A549 treated with RU486 at 1 μM for 4 hours (cell line): ENCODE results near the gene FBLL1. TPM values are rescaled to one million over a fixed set of nuclear protein-coding genes. Genes with fewer than 3 reads are reported as not detected.

Experiments
- total RNA-seq: library from RNA; stranded (reverse); fragments of 200-300 nt; extraction: Qiagen RNA extraction; gene quantifications from 5 replicates; pipeline ENCODE4 v1.2.3, GENCODE V29; 2022; ENCODE audit warnings: low read depth

Gene FBLL1
- total RNA-seq, result 0.06 to 0.33 TPM (median 0.08 TPM) in 3 of 5 replicates, not detected in the others

DNA sequence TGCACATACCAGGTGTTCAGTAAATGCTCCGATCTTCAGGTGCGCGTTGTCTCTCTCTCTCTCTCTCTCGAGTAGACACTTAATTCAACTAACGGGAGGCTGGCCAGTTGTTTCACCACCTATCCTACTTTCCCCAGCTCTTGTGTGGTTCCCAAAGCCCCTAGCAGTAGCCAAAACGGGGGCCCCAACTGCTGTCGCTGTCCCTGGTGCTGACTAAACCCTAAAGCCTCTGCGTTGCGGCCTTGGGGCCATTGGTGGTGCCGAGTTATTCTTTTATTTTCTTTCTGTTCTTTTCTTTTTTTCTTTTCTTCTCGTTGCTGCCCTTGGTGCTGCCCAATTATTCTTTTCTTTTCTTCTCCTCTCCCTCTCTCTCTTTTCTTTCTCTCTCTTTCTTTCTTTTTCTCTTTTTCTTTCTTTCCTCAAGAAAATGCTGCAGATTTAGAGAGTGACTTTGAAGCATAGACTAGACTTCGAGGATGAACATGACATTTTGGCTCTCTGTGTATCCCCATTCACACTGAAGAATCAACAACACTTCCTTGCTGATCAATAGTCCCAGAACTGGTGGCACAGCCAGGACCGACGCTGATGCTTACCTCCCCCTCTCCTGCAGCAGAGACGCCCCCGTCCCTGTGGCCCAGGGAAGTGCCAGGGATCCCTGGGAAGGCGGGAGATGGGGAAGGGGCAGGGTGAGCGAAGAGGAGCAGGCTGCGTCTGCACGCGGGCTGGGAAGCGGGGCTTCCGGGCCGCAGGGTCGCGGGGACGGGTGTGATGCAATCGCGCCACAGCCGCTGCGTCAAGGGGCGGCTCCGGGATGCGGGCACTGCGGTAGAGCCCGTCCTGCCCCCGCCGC, at the start of gene FBLL1:
FBLL1 (plus strand) TSS at position 785 of the 853 bp plus-strand sequence. CDS start 200 bp downstream, outside the sequence.

GRCh38 chr5:168486136-168486879, 42.8 kb upstream of the FBLL1 start, which contains the start of gene RARS1:
TSS of gene RARS1 (plus strand) at chr5:168486471. CDS start at chr5:168486499, 28 bp downstream.

GRCh38 chr5:168578538-168579487, 49.7 kb downstream of the FBLL1 start, which contains the start of gene PANK3:
TSS of gene PANK3 (minus strand) at chr5:168579368. CDS start at chr5:168579283, 85 bp downstream.

Other genes with a start within 250 kb of the FBLL1 start
- gene WWC1, start 237.7 kb upstream of the FBLL1 start, total RNA-seq, result 79.0 to 99.0 TPM (median 93.5 TPM) in 5 replicates
- gene RARS1, start 42.8 kb upstream of the FBLL1 start, total RNA-seq, result 81.7 to 122 TPM (median 93.4 TPM) in 5 replicates
- gene PANK3, start 50.1 kb downstream of the FBLL1 start, total RNA-seq, result 11.2 to 19.5 TPM (median 17.3 TPM) in 5 replicates